ENCODE results near the gene PKHD1.

The PKHD1 gene

GRCh38 chr6:51594981-51595380 is 492.4 kb downstream of the PKHD1 start:
- no peak overlapping the region for H3K4me3 ChIP-seq (ENCODE audit: low read depth, low read length)
- TF ChIP-seq MYC (IDR thresholded peaks at IDR 0.05; ENCODE audit: low read depth, low read length) = no peak
- no peak for TF ChIP-seq MAX (IDR thresholded peaks at IDR 0.05; ENCODE audit: low read depth, low read length)
- TF ChIP-seq CTCF (IDR thresholded peaks at IDR 0.05; ENCODE audit: low read depth, low read length) = no peak
- no peak for TF ChIP-seq POLR2A (IDR thresholded peaks at IDR 0.05; ENCODE audit: extremely low read depth, insufficient read length)
- DNase-seq (ENCODE audit: low read depth) = no peak

- no peak overlapping the region for H3K4me3 ChIP-seq (ENCODE audit: low read depth, low read length)
- TF ChIP-seq MYC (IDR thresholded peaks at IDR 0.05; ENCODE audit: low read depth, low read length) = no peak
- TF ChIP-seq MAX (IDR thresholded peaks at IDR 0.05; ENCODE audit: low read depth, low read length) = no peak
- no peak for TF ChIP-seq CTCF (IDR thresholded peaks at IDR 0.05; ENCODE audit: low read depth, low read length)
- no peak for TF ChIP-seq POLR2A (IDR thresholded peaks at IDR 0.05; ENCODE audit: extremely low read depth, insufficient read length)
- no peak for DNase-seq (ENCODE audit: low read depth)
Measured at GRCh38 chr6:51585264-51585663, 502.1 kb downstream of the PKHD1 start.

- H3K4me3 ChIP-seq (ENCODE audit: low read depth, low read length) = no peak overlapping the region
- no peak for DNase-seq (ENCODE audit: low read depth)
- TF ChIP-seq MYC (IDR thresholded peaks at IDR 0.05; ENCODE audit: low read depth, low read length) = no peak
Measured at GRCh38 chr6:51584163-51584562, 503.2 kb downstream of the PKHD1 start.

GRCh38 chr6:51578994-51579393 is 508.4 kb downstream of the PKHD1 start:
- TF ChIP-seq MAX (IDR thresholded peaks at IDR 0.05; ENCODE audit: low read depth, low read length) (no peak), CTCF (IDR thresholded peaks at IDR 0.05; ENCODE audit: low read depth, low read length) (no peak), MYC (IDR thresholded peaks at IDR 0.05; ENCODE audit: low read depth, low read length) (no peak), POLR2A (IDR thresholded peaks at IDR 0.05; ENCODE audit: extremely low read depth, insufficient read length) (no peak)
- DNase-seq (ENCODE audit: low read depth) = no peak
- no peak overlapping the region for H3K4me3 ChIP-seq (ENCODE audit: low read depth, low read length)

GRCh38 chr6:51578362-51578761 is 509.1 kb downstream of the PKHD1 start:
- TF ChIP-seq POLR2A (IDR thresholded peaks at IDR 0.05; ENCODE audit: extremely low read depth, insufficient read length) (no peak), MAX (IDR thresholded peaks at IDR 0.05; ENCODE audit: low read depth, low read length) (no peak), MYC (IDR thresholded peaks at IDR 0.05; ENCODE audit: low read depth, low read length) (no peak), CTCF (IDR thresholded peaks at IDR 0.05; ENCODE audit: low read depth, low read length) (no peak)
- DNase-seq (ENCODE audit: low read depth) = no peak
- no peak overlapping the region for H3K4me3 ChIP-seq (ENCODE audit: low read depth, low read length)

GRCh38 chr6:51574040-51574439 is 513.4 kb downstream of the PKHD1 start:
- DNase-seq (ENCODE audit: low read depth) = no peak
- H3K4me3 ChIP-seq (ENCODE audit: low read depth, low read length) = no peak overlapping the region
- TF ChIP-seq POLR2A (IDR thresholded peaks at IDR 0.05; ENCODE audit: extremely low read depth, insufficient read length) (no peak), MYC (IDR thresholded peaks at IDR 0.05; ENCODE audit: low read depth, low read length) (no peak), MAX (IDR thresholded peaks at IDR 0.05; ENCODE audit: low read depth, low read length) (no peak), CTCF (IDR thresholded peaks at IDR 0.05; ENCODE audit: low read depth, low read length) (no peak)
